K562 (cell line): ENCODE results near the gene KRTAP6-1. TPM values are rescaled to one million over a fixed set of nuclear protein-coding genes. Genes with fewer than 3 reads are reported as not detected.

Source experiments
- ATAC-seq: fragments of 200-7000 bp; cut with Tn5 transposase; 3 replicates; pipeline ENCODE4 v1.9.1; 2020; ENCODE audit warnings: moderate library complexity
- BruUV-seq: library from RNA; stranded (reverse); fragments of 400-500 nt; replicated peaks from 2 replicates; lab custom pipeline; 2021; lab: Mats Ljungman, UMichigan
- CTCF ChIA-PET: fragments of 300-600 bp; formaldehyde crosslinking; extraction: SDS; loops from one replicate; lab custom pipeline; 2021; ENCODE audit warnings: low intra/inter-chr PET ratio; lab: Yijun Ruan, JAX
- POLR2A ChIA-PET: fragments of 300-600, 350-650 bp; sonication (Branson Sonifier 250); formaldehyde crosslinking; extraction: SDS; loops from one replicate; lab custom pipeline; 2021; ENCODE audit warnings: antibody characterized with exemption, inconsistent platforms; lab: Yijun Ruan, JAX
- DNase-seq, 4 experiments: peaks; one replicate each; pipeline versions ENCODE4 v3.0.0 to v3.0.0-alpha.2; 2011 to 2018; ENCODE audit warnings: low spot score in 3 of 4, mixed read lengths in 3 of 4; ENCODE audit errors: extremely low read depth in 1 of 4
- FAIRE-seq: peaks from 2 replicates; lab custom pipeline; 2011; peaks lifted over from hg19 to GRCh38; lab: Jason Lieb, UNC
- H2AFZ ChIP-seq: 2 replicates; pipeline ENCODE4 v1.6.0; 2011; ENCODE audit warnings: low read depth, low read length, control low read depth, inconsistent platforms
- H3K27ac ChIP-seq: fragments of 200-600 bp; 3 replicates; pipeline ENCODE4 v1.8.0; 2011; ENCODE audit warnings: low read depth, mild to moderate bottlenecking, control low read depth, inconsistent platforms, low read length, moderate library complexity, mixed read lengths; ENCODE audit errors: extremely low read depth
- H3K27me3 ChIP-seq, 2 experiments: fragments of 300-600 bp in 1 of 2; 2 replicates in 1 of 2; 3 replicates in 1 of 2; pipeline versions ENCODE4 v1.6.0 to v1.8.0; 2011; ENCODE audit warnings: inconsistent platforms in 2 of 2, low read length in 2 of 2, mild to moderate bottlenecking in 1 of 2, mixed read lengths in 1 of 2, moderate library complexity in 1 of 2; ENCODE audit not compliant: control insufficient read depth in 2 of 2, insufficient read depth in 2 of 2
- H3K36me3 ChIP-seq: fragments of 300-600 bp; 3 replicates; pipeline ENCODE4 v1.8.0; 2011; ENCODE audit warnings: mild to moderate bottlenecking, low read length, inconsistent platforms; ENCODE audit not compliant: control insufficient read depth, insufficient read depth
- H3K4me1 ChIP-seq, 2 experiments: fragments of 200-600 bp in 1 of 2; replicated peaks in 1 of 2; 2 replicates in 1 of 2; 3 replicates in 1 of 2; pipeline versions ENCODE4 v1.5.1 to v1.8.0; 2011; ENCODE audit warnings: inconsistent platforms in 2 of 2, low read length in 2 of 2, mild to moderate bottlenecking in 1 of 2, mixed read lengths in 1 of 2, moderate library complexity in 1 of 2; ENCODE audit not compliant: control insufficient read depth in 2 of 2, insufficient read depth in 2 of 2
- H3K4me2 ChIP-seq: 2 replicates; pipeline ENCODE4 v1.6.1; 2011; ENCODE audit warnings: low read length, control low read depth, inconsistent platforms, mixed read lengths; ENCODE audit not compliant: insufficient read depth
- H3K4me3 ChIP-seq: fragments of 200-600 bp; sonication (generic), shearing (Covaris generic); 2 replicates; pipeline ENCODE4 v1.5.1; 2016; ENCODE audit warnings: control low read depth, inconsistent platforms
- H3K79me2 ChIP-seq: fragments of 200-600 bp; 3 replicates; pipeline ENCODE4 v1.8.0; 2011; ENCODE audit warnings: low read length, inconsistent platforms; ENCODE audit not compliant: control insufficient read depth, insufficient read depth
- H3K9ac ChIP-seq, 2 experiments: 2 replicates each; pipeline versions ENCODE4 v1.6.0 to v1.6.1; 2011; ENCODE audit warnings: low read depth in 2 of 2, low read length in 2 of 2, control low read depth in 1 of 2, inconsistent platforms in 1 of 2, mild to moderate bottlenecking in 1 of 2, mixed read lengths in 1 of 2; ENCODE audit not compliant: insufficient read depth in 1 of 2
- H3K9me1 ChIP-seq: one replicate; pipeline ENCODE4 v1.6.0; 2011; ENCODE audit warnings: inconsistent platforms, mild to moderate bottlenecking, low read length, moderate library complexity; ENCODE audit not compliant: control insufficient read depth, insufficient read depth
- H3K9me3 ChIP-seq: replicated peaks from 2 replicates; pipeline ENCODE4 v1.5.1; 2011; ENCODE audit warnings: low read depth, low read length, inconsistent platforms; ENCODE audit not compliant: control insufficient read depth, insufficient read depth
- H4K20me1 ChIP-seq: replicated peaks from 2 replicates; pipeline ENCODE4 v1.6.1; 2011; ENCODE audit warnings: low read length, inconsistent platforms, mixed read lengths; ENCODE audit not compliant: control insufficient read depth, insufficient read depth
- CEBPG ChIP-seq, 3 experiments: fragments of 200-800 bp in 1 of 3; sonication (Bioruptor generic) in 1 of 3; sonication (generic) in 1 of 3; formaldehyde crosslinking in 1 of 3; IDR thresholded peaks in 2 of 3; conservative IDR thresholded peaks in 1 of 3; 2 replicates each; pipeline versions ENCODE4 v1.6.1 to v1.8.0; 2016 to 2022; ENCODE audit warnings: missing compliant biosample characterization in 2 of 3, missing genetic modification characterization in 2 of 3, mild to moderate bottlenecking in 1 of 3, missing genetic modification reagents in 1 of 3
- EP300 ChIP-seq: IDR thresholded peaks from 2 replicates; pipeline ENCODE4 v1.6.1; 2012; ENCODE audit warnings: low read length, improper control_type of control experiment
- FOSL1 ChIP-seq: fragments of 200-800 bp; sonication (Bioruptor generic); conservative IDR thresholded peaks from 2 replicates; pipeline ENCODE4 v1.6.1; 2016; ENCODE audit warnings: missing genetic modification characterization, missing compliant biosample characterization
- HDAC6 ChIP-seq: IDR thresholded peaks from 2 replicates; pipeline ENCODE4 v1.6.1; 2012; ENCODE audit warnings: low read depth, mild to moderate bottlenecking, control low read depth, inconsistent platforms, low read length, moderate library complexity
- KLF13 ChIP-seq: fragments of 450-650 bp; IDR thresholded peaks from 2 replicates; pipeline ENCODE4 v1.6.1; 2016; ENCODE audit warnings: missing genetic modification characterization, low read depth, mild to moderate bottlenecking, missing compliant biosample characterization, moderate library complexity, borderline replicate concordance
- NRF1 ChIP-seq, 2 experiments: fragments of 450-650 bp; IDR thresholded peaks in 1 of 2; conservative IDR thresholded peaks in 1 of 2; 2 replicates each; pipeline ENCODE4 v1.6.1; 2014; ENCODE audit warnings: mild to moderate bottlenecking in 2 of 2
- POLR2AphosphoS5 ChIP-seq: IDR thresholded peaks from 2 replicates; pipeline ENCODE4 v1.6.1; 2011; ENCODE audit warnings: mild to moderate bottlenecking, low read depth, low read length, moderate library complexity; ENCODE audit not compliant: control insufficient read depth, insufficient read depth
- POLR2G ChIP-seq: fragments of 200-400 bp; formaldehyde crosslinking; IDR thresholded peaks from 2 replicates; pipeline ENCODE4 v1.6.1; 2017; ENCODE audit warnings: low read depth, mild to moderate bottlenecking, antibody characterized with exemption, low read length, moderate library complexity
- SIRT6 ChIP-seq: IDR thresholded peaks from one replicate; pipeline ENCODE4 v1.6.1; 2012; ENCODE audit warnings: low read depth, mild to moderate bottlenecking, control low read depth, inconsistent platforms, low read length, moderate library complexity
- THAP7 ChIP-seq: fragments of 250-450 bp; sonication (Bioruptor Pico); IDR thresholded peaks from 2 replicates; pipeline ENCODE4 v1.5.0; 2021
- TRIM28 ChIP-seq: fragments of 450-650 bp; IDR thresholded peaks from 2 replicates; pipeline ENCODE4 v1.6.1; 2017
- TSC22D4 ChIP-seq: fragments of 450-650 bp; IDR thresholded peaks from 2 replicates; pipeline ENCODE4 v1.6.1; 2016; ENCODE audit warnings: missing genetic modification characterization, missing biosample characterization, control low read depth
- WGBS: fragments of 100-300 bp; shearing (Covaris generic); methylation state at CpG from one replicate; pipeline ENCODE4 v1.1.6; 2016; ENCODE audit warnings: low coverage, mixed read lengths; ENCODE audit not compliant: insufficient coverage; ENCODE audit errors: missing lambda C conversion rate; 5-methylcytosine and 5-hydroxymethylcytosine counted together
- in situ Hi-C: fragments of 300-500 bp; cut with MboI; formaldehyde crosslinking; loops from 4 replicates; pipeline ENCODE4 v1.15.0; 2018; ENCODE audit warnings: inconsistent platforms, mixed read lengths
- intact Hi-C: fragments of 100-400 bp; cut with micrococcal nuclease; formaldehyde crosslinking; loops from 2 replicates; pipeline ENCODE4 v1.14.2; 2022
- polyA plus RNA-seq, 8 experiments: library from polyadenylated mRNA; depleted of rRNA in 4 of 8; stranded (reverse) in 5 of 8; unstranded in 3 of 8; fragments of >200 nt; fragmentation: Nextera tagmentation in 2 of 8; fragmentation: Illumina TruSeq in 1 of 8; extraction: Ambion mirVana in 2 of 8; extraction: Trizol in 1 of 8; gene quantifications; 2 replicates each; pipeline versions ENCODE4 v1.2.1 to v1.2.3, GENCODE V29; 2011 to 2014; ENCODE audit warnings: inconsistent platforms in 1 of 8, missing spikeins in 1 of 8
- total RNA-seq, 7 experiments: library from RNA; depleted of rRNA in 6 of 7; stranded (reverse); fragments of >200 nt in 6 of 7; fragmentation: Illumina TruSeq in 2 of 7; extraction: Trizol in 2 of 7; gene quantifications; 2 replicates each; pipeline versions ENCODE4 v1.2.1 to v1.2.3, GENCODE V29; 2011 to 2021; ENCODE audit warnings: low replicate concordance in 1 of 7
- TF ChIP-seq, protein P1 (sequence below): fragments of 450-650 bp; IDR thresholded peaks from one replicate; pipeline ENCODE4 v1.6.1; 2018; ENCODE audit warnings: mild to moderate bottlenecking, moderate library complexity; ENCODE audit not compliant: partially characterized antibody

The KRTAP6-1 gene
- total and polyA plus RNA-seq, 9 of the 15 experiments (the other 6 are each of a cell fraction or from before 2014, with no cell fraction given), result not detected

DNA sequence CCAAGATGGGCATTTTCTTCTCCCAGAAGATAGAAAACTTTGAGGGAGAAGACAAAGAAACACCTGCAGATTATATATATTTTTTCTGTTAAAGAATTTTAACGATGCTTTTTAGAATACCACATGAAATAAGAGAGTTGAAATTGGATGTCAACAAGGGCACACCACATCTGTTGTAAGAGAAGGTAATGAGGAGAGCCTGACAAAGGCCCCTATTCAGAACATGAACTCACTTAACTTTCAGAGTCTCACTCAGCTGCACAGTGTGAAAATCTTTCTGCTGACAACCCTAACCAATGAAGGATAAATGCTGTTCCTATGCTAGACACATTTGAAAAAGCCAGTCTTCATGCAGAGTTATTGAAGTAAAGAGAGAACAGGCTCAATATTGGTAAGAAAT, 30.9 kb downstream of the KRTAP6-1 start:
- WGBS, result 0% methylated on average over 1 of the region's 1 CpG
- H3K36me3 ChIP-seq, result no peaks in the 10 kb centered on the region
- ATAC-seq, result no peak
- H3K27me3 ChIP-seq, result no peaks in the 10 kb centered on the region
- no peaks in the 10 kb centered on the region for H3K79me2 ChIP-seq
- in situ Hi-C loops (no loop called here), intact Hi-C loops (no loop called here)
- no peak overlapping the region for H3K9ac ChIP-seq
- no peaks in the 10 kb centered on the region for H4K20me1 ChIP-seq
- H3K4me1 ChIP-seq, result no peaks in the 10 kb centered on the region
- H2AFZ ChIP-seq, result no peak overlapping the region
- no peak for DNase-seq
- no peaks in the 10 kb centered on the region for H3K9me1 ChIP-seq
- H3K4me2 ChIP-seq, result no peak overlapping the region
- no TSS peak for BruUV-seq
- CTCF ChIA-PET, result no interaction called here
- FAIRE-seq, result no peak
- no peak overlapping the region for H3K4me3 ChIP-seq
- peaks cover 1% of the 10 kb centered on the region for H3K9me3 ChIP-seq
- POLR2A ChIA-PET, result no interaction called here
- H3K27ac ChIP-seq, result no peak overlapping the region
- no peak for TF ChIP-seq TSC22D4 (tag)
- TF ChIP-seq EP300, result no peak
- TF ChIP-seq FOSL1 (tag), result no peak
- no peak for TF ChIP-seq CEBPG (CRISPR knock-in tag; IDR thresholded peaks at IDR 0.05)
- TF ChIP-seq CEBPG (tag; conservative IDR thresholded peaks at IDR 0.05 in 1 of 2, IDR thresholded peaks at IDR 0.05 in 1 of 2), result no peak
- TF ChIP-seq, protein P1, sequence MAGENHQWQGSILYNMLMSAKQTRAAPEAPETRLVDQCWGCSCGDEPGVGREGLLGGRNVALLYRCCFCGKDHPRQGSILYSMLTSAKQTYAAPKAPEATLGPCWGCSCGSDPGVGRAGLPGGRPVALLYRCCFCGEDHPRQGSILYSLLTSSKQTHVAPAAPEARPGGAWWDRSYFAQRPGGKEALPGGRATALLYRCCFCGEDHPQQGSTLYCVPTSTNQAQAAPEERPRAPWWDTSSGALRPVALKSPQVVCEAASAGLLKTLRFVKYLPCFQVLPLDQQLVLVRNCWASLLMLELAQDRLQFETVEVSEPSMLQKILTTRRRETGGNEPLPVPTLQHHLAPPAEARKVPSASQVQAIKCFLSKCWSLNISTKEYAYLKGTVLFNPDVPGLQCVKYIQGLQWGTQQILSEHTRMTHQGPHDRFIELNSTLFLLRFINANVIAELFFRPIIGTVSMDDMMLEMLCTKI, result no peak
- TF ChIP-seq TRIM28, result no peak
- no peak for TF ChIP-seq POLR2AphosphoS5
- TF ChIP-seq KLF13 (tag), result no peak
- TF ChIP-seq SIRT6, result no peak
- TF ChIP-seq HDAC6, result no peak
- no peak for TF ChIP-seq POLR2G
- TF ChIP-seq NRF1 (conservative IDR thresholded peaks at IDR 0.05 in 1 of 2, IDR thresholded peaks at IDR 0.05 in 1 of 2), result no peak
- TF ChIP-seq THAP7, result no peak
